K562 (cell line): ENCODE data around the gene RHOV.

Experiments
- ATF4 ChIP-seq: fragments of 450-650 bp; formaldehyde crosslinking; IDR thresholded peaks from 2 replicates; pipeline ENCODE4 v1.4.0; 2022; ENCODE audit warnings: mild to moderate bottlenecking, moderate library complexity
- CREB3 ChIP-seq: fragments of 450-650 bp; conservative IDR thresholded peaks from 2 replicates; pipeline ENCODE4 v1.6.1; 2016; ENCODE audit warnings: missing genetic modification characterization, low read depth, mild to moderate bottlenecking, missing compliant biosample characterization, moderate library complexity
- CTCF ChIP-seq, 3 experiments: IDR thresholded peaks in 2 of 3; conservative IDR thresholded peaks in 1 of 3; 2 replicates each; pipeline ENCODE4 v1.5.1; 2011 to 2012; ENCODE audit warnings: low read length in 3 of 3, mild to moderate bottlenecking in 3 of 3, control low read depth in 2 of 3, improper control_type of control experiment in 1 of 3, inconsistent platforms in 1 of 3, low read depth in 1 of 3, mixed read lengths in 1 of 3, moderate library complexity in 1 of 3; ENCODE audit not compliant: insufficient read depth in 2 of 3
- EZH2 ChIP-seq: IDR thresholded peaks from 2 replicates; pipeline ENCODE4 v1.6.1; 2012; ENCODE audit warnings: low read depth, mild to moderate bottlenecking, inconsistent platforms, low read length, borderline replicate concordance
- HLTF ChIP-seq: fragments of 450-650 bp; IDR thresholded peaks from 2 replicates; pipeline ENCODE4 v1.6.1; 2016
- HMGXB4 ChIP-seq: sonication (generic); formaldehyde crosslinking; IDR thresholded peaks from 2 replicates; pipeline ENCODE4 v1.8.1; 2023; ENCODE audit warnings: mild to moderate bottlenecking, missing genetic modification reagents
- IRF1 ChIP-seq: sonication (generic); formaldehyde crosslinking; IDR thresholded peaks from 2 replicates; pipeline ENCODE4 v1.8.0; 2022; ENCODE audit warnings: missing genetic modification reagents, mild to moderate bottlenecking, borderline replicate concordance
- POLR2A ChIP-seq: fragments of 450-650 bp; conservative IDR thresholded peaks from 2 replicates; pipeline ENCODE4 v1.6.1; 2016
- POLR2AphosphoS5 ChIP-seq: IDR thresholded peaks from 2 replicates; pipeline ENCODE4 v1.6.1; 2011; ENCODE audit warnings: mild to moderate bottlenecking, low read depth, low read length, moderate library complexity; ENCODE audit not compliant: control insufficient read depth, insufficient read depth
- SMAD1 ChIP-seq: fragments of 150-350 bp; IDR thresholded peaks from 2 replicates; pipeline ENCODE4 v1.6.1; 2014; ENCODE audit warnings: low read length, low read depth; ENCODE audit not compliant: partially characterized antibody
- THAP12 ChIP-seq: fragments of 250-450 bp; sonication (Bioruptor Pico); IDR thresholded peaks from 2 replicates; pipeline ENCODE4 v1.9.0; 2021; ENCODE audit warnings: mild to moderate bottlenecking, inconsistent platforms
- ZNF12 ChIP-seq: sonication (generic); formaldehyde crosslinking; IDR thresholded peaks from 2 replicates; pipeline ENCODE4 v1.4.0; 2020; ENCODE audit warnings: mild to moderate bottlenecking, missing genetic modification reagents
- ZNF121 ChIP-seq: sonication (generic); formaldehyde crosslinking; conservative IDR thresholded peaks from 2 replicates; pipeline ENCODE4 v1.8.0; 2022; ENCODE audit warnings: missing genetic modification reagents
- ZNF395 ChIP-seq: fragments of 200-800 bp; sonication (Bioruptor generic); IDR thresholded peaks from 2 replicates; pipeline ENCODE4 v1.6.1; 2017; ENCODE audit warnings: missing genetic modification characterization, missing compliant biosample characterization

GRCh38 chr15:40899536-40900207 lies 25.6 kb upstream of the RHOV start:
- TF ChIP-seq THAP12 (CRISPR knock-in tag) = no peak
- no peak for TF ChIP-seq CTCF (IDR thresholded peaks at IDR 0.05 in 2 of 3, conservative IDR thresholded peaks at IDR 0.05 in 1 of 3; ENCODE audit: insufficient read depth in 2 of 3, low read depth in 1 of 3, low read length in 3 of 3)
- no peak for TF ChIP-seq ZNF121
- no peak for TF ChIP-seq POLR2AphosphoS5
- no peak for TF ChIP-seq CREB3 (tag)
- no peak for TF ChIP-seq ZNF395 (CRISPR knock-in tag)
- TF ChIP-seq SMAD1 = no peak
- no peak for TF ChIP-seq HMGXB4 (CRISPR knock-in tag)
- no peak for TF ChIP-seq EZH2
- no peak for TF ChIP-seq ATF4 (CRISPR knock-in tag)
- no peak for TF ChIP-seq POLR2A
- no peak for TF ChIP-seq ZNF12 (CRISPR knock-in tag)
- no peak for TF ChIP-seq HLTF
- no peak for TF ChIP-seq IRF1 (CRISPR knock-in tag)
